NCI-H345 treated with DMSO at 0.1 percent for 48 hours (cell line): ENCODE data around the gene TUBA8.
A peak's percentile ranks its signal among the peaks of the same experiment; 100 is the strongest.
"Not testable (repeated sequence)": the region's sequence is repeated elsewhere in the genome, so short reads cannot be mapped to it uniquely, and the experiment has no call there.

ENCODE experiments used
- DNase-seq: peaks from one replicate; lab custom pipeline; 2025; ENCODE audit not compliant: unreplicated experiment; lab: John Stamatoyannopoulos, UW

TUBA8 gene

GRCh38 chr22:18123476-18124025 is 12.9 kb downstream of the TUBA8 start:
- DNase-seq = not testable (repeated sequence)

- no peak for DNase-seq
These were observed 16.0 kb downstream of the TUBA8 start for GRCh38 chr22:18126606-18127005.

GRCh38 chr22:18130018-18130417 is 19.4 kb downstream of the TUBA8 start:
- no peak for DNase-seq

GRCh38 chr22:18130699-18131429 is 20.3 kb downstream of the TUBA8 start:
- DNase-seq = no peak

GRCh38 chr22:18133452-18133851 is 22.8 kb downstream of the TUBA8 start:
- DNase-seq = no peak

- DNase-seq = peak; percentile 1
These were observed 26.1 kb downstream of the TUBA8 start for GRCh38 chr22:18136563-18137320.

- DNase-seq = not testable (repeated sequence)
These were observed 30.4 kb downstream of the TUBA8 start for GRCh38 chr22:18141004-18141403.

- no peak for DNase-seq
These were observed 33.5 kb downstream of the TUBA8 start for GRCh38 chr22:18144105-18144504.

- DNase-seq = no peak
These were observed 35.2 kb downstream of the TUBA8 start for GRCh38 chr22:18145676-18146388.

GRCh38 chr22:18146389-18146753 is 35.8 kb downstream of the TUBA8 start:
- no peak for DNase-seq

GRCh38 chr22:18147791-18148190 is 37.2 kb downstream of the TUBA8 start:
- no peak for DNase-seq

GRCh38 chr22:18148293-18148965 is 37.8 kb downstream of the TUBA8 start:
- no peak for DNase-seq

- no peak for DNase-seq
These were observed 41.9 kb downstream of the TUBA8 start for GRCh38 chr22:18152519-18152918.

- no peak for DNase-seq
These were observed 44.3 kb downstream of the TUBA8 start for GRCh38 chr22:18154821-18155390.

GRCh38 chr22:18155546-18155945 is 44.9 kb downstream of the TUBA8 start:
- DNase-seq = not testable (repeated sequence)

- DNase-seq = no peak
These were observed 46.5 kb downstream of the TUBA8 start for GRCh38 chr22:18156878-18157713.

- DNase-seq = no peak
These were observed 47.1 kb downstream of the TUBA8 start for GRCh38 chr22:18157714-18158028.

- not testable (repeated sequence) for DNase-seq
These were observed 50.0 kb downstream of the TUBA8 start for GRCh38 chr22:18160641-18161040.

- DNase-seq = not testable (repeated sequence)
These were observed 53.2 kb downstream of the TUBA8 start for GRCh38 chr22:18163843-18164242.

GRCh38 chr22:18164584-18164983 is 54.0 kb downstream of the TUBA8 start:
- DNase-seq = not testable (repeated sequence)
